Activated T-helper 1 cell treated with Interleukin-2 at 50 U/mL for 16 hours (primary cell): ENCODE data around the gene OLFML2A.

Experiments used
- DNase-seq: peaks from one replicate; pipeline ENCODE4 v3.0.0-alpha.2; 2020; ENCODE audit warnings: low read depth

Gene OLFML2A

GRCh38 chr9:124854161-124854560, 77.2 kb downstream of the OLFML2A start:
- no peak for DNase-seq

GRCh38 chr9:124854822-124855221, 77.9 kb downstream of the OLFML2A start:
- no peak for DNase-seq

- no peak for DNase-seq
These were observed 78.6 kb downstream of the OLFML2A start for GRCh38 chr9:124855566-124855943.

GRCh38 chr9:124855944-124856765, 79.2 kb downstream of the OLFML2A start:
- DNase-seq: no peak

- DNase-seq: no peak
These were observed 80.7 kb downstream of the OLFML2A start for GRCh38 chr9:124857533-124858162.

- no peak for DNase-seq
These were observed 81.6 kb downstream of the OLFML2A start for GRCh38 chr9:124858330-124859046.

- no peak for DNase-seq
These were observed 83.1 kb downstream of the OLFML2A start for GRCh38 chr9:124859803-124860581.

- no peak for DNase-seq
These were observed 83.8 kb downstream of the OLFML2A start for GRCh38 chr9:124860582-124861341.

- peak; percentile 94 for DNase-seq
These were observed 84.7 kb downstream of the OLFML2A start, which contains the start of the genes ARPC5L and RPL35 for GRCh38 chr9:124861342-124862229. Gene ARPC5L, plus strand, starts transcription at chr9:124862130. Its CDS starts 7,161 bp downstream, at chr9:124869291. Gene RPL35, minus strand, starts transcription at chr9:124861957. Its CDS starts 45 bp downstream, at chr9:124861912.

GRCh38 chr9:124863371-124863871, 86.5 kb downstream of the OLFML2A start:
- DNase-seq: no peak
